Spleen (tissue), 7 donors: ENCODE results near the gene SNX13.

Source experiments
- POLR2A ChIP-seq, 3 donors: fragments of 450-650 bp; IDR thresholded peaks; one replicate each; pipeline ENCODE4 v1.5.1; 2017; ENCODE audit warnings: antibody characterized with exemption in 3 of 3, mild to moderate bottlenecking in 1 of 3
- POLR2AphosphoS5 ChIP-seq, 3 donors: sonication (generic); formaldehyde crosslinking; IDR thresholded peaks; one replicate each; pipeline ENCODE4 v1.5.1; 2017; ENCODE audit warnings: antibody characterized with exemption in 3 of 3
- TF ChIP-seq, protein P1 (sequence below), 11 experiments: fragments of 200-600 bp in 7 of 11; fragments of 450-650 bp in 4 of 11; sonication (generic) in 4 of 11; IDR thresholded peaks in 8 of 11; conservative IDR thresholded peaks in 3 of 11; 1 replicate in 7 of 11; 2 replicates in 4 of 11; pipeline versions ENCODE4 v1.4.0 to v1.8.0; 2016 to 2021; ENCODE audit warnings: antibody characterized with exemption in 11 of 11, inconsistent platforms in 4 of 11, mild to moderate bottlenecking in 1 of 11
- donor health status: DM: no; HTN: no; CAD: no; lungs with moderate emphysema.
- donor health status: DM: no; HTN: no; CAD: no.
- donor health status: DM: no; HTN: no; CAD: no.

DNA sequence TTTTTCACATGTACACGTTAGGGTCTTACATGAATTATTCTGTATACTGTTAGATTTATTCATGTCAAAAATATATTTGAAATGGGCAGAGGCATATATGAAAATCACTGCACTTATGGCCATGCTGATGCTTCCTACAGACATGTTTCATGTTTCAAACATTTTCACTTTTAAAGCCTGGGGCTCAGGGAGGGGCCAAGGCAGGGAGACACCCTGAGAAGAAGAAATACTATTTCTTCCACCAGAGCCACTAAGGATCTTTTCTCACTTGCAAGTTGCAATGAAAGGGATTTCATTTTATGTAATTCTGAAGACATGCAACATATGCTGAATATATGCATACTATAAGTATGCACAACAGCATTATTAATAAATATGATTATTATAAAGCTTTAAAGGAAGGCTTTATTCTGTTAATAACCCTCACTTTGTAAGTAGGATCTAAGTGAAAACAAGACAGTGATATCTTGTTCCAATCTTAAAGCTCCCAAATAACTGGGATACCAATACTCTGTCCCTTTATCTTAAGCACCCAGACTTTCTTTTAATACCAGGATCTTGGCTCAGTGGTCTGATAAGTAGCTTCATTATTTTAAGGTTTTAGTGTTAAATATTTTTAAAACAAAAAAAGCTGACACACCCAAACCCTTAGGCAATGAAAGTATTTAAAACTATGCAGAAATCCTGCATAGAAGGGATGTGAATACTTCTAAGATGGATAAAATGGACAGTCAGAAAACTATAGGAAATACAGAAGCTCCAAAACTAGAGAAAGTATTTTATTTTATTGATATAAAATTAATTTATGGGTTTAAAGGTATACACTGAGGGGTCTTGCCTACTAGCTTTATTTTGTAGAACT lies 148.0 kb downstream of the SNX13 start:
- TF ChIP-seq, protein P1, sequence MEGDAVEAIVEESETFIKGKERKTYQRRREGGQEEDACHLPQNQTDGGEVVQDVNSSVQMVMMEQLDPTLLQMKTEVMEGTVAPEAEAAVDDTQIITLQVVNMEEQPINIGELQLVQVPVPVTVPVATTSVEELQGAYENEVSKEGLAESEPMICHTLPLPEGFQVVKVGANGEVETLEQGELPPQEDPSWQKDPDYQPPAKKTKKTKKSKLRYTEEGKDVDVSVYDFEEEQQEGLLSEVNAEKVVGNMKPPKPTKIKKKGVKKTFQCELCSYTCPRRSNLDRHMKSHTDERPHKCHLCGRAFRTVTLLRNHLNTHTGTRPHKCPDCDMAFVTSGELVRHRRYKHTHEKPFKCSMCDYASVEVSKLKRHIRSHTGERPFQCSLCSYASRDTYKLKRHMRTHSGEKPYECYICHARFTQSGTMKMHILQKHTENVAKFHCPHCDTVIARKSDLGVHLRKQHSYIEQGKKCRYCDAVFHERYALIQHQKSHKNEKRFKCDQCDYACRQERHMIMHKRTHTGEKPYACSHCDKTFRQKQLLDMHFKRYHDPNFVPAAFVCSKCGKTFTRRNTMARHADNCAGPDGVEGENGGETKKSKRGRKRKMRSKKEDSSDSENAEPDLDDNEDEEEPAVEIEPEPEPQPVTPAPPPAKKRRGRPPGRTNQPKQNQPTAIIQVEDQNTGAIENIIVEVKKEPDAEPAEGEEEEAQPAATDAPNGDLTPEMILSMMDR (IDR thresholded peaks at IDR 0.05 in 8 of 11, conservative IDR thresholded peaks at IDR 0.05 in 3 of 11): no peak
- TF ChIP-seq POLR2A (IDR thresholded peaks at IDR 0.05) (no peak), POLR2AphosphoS5 (IDR thresholded peaks at IDR 0.05) (no peak)
